DMS53 (cell line): ENCODE data around the gene TTLL10.

ENCODE experiments used
- DNase-seq: peaks from one replicate; lab custom pipeline; 2025; lab: John Stamatoyannopoulos, UW

The TTLL10 gene

DNA sequence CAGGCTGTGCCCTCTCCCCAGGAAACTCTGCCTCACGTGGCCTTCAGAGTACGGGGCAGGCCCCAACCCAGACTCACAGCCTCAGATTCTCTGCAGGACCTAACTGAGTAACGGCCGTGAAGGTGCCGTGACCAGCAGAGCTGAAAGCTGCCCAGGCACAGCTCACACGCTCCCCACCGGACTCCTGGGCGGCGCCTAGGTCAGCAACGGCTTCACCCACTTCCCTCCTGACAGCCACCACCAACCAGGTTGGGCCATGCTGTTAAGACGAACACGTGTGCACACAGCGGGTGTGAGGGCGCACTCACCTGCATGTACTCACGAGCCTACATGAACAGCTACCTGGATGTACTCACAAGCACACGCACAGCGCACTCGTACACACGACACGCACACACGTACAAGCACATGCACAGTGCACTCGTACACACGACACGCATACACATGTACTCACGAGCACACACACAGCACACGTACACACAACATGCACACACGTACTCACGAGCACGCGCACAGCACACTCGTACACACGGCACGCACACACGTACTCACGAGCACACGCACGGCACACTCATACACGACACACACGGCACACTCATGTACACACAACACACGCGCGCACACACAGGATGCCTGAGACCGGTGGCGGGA is 49.0 kb downstream of the TTLL10 start:
- DNase-seq = no peak

DNA sequence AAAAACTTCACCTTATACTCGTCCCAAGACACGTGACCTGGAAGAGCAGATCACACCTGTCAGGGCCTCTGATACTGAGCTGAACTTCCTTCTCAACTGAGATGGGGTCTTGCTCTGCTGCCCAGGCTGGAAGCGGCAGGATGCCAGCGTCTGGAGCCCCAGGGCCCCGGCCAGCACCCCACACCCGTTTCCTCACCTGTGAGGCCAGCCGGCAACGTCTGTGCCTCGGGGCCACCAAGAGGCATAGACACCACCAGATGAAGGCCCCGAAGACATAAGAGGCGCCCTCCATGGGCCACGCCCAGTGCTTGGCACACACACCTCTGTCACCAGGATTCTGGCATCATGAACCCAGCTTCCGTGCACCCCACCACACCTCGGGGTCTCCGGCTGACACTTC is 49.6 kb downstream of the TTLL10 start:
- no peak for DNase-seq

DNA sequence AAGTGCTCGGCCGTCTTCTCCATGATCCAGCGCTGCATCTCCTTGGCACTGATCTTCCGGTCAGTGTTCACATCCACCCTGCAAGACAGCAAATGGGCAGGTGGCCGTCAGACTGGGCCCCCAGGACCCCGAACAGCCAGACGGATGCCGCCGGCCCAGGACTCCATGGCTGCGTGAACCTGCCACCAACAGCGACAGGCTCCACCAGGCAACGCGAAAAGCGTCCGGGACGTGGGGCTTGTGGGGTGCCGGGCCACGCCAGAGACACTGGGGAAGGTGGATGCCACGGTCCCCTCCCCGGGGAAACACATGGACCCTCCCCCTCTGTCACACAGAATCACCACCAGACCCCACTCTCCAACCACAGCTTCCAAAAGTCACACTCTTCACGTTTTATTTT is 50.2 kb downstream of the TTLL10 start:
- no peak for DNase-seq

DNA sequence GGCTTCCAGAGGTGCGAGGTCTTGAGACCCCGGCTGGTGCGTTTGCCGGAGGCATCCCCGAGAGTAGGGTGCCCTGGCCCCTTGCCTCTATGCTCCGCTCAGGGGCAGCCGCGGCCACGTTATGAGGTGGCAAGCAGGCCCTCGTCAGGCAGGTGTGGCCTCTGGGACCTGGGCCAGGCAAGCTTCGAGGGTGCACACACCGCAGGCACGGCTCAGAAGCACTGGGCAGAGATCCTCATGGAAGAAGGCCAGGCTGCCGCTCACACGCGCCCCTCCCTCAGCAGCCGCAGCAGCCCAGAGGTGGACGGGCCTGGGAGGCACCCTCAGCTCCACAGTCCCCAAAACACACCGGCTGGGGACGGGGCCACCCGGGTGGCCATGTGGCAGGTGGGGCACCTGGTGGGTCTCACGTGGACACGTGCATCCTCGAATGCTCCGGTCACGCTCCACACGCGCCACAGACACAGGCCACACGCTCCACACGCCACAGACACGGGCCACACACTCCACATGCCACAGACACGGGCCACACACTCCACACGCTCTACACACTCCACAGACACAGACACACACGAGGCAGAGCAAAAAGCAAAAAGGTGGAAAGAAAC is 51.7 kb downstream of the TTLL10 start:
- DNase-seq = no peak

DNA sequence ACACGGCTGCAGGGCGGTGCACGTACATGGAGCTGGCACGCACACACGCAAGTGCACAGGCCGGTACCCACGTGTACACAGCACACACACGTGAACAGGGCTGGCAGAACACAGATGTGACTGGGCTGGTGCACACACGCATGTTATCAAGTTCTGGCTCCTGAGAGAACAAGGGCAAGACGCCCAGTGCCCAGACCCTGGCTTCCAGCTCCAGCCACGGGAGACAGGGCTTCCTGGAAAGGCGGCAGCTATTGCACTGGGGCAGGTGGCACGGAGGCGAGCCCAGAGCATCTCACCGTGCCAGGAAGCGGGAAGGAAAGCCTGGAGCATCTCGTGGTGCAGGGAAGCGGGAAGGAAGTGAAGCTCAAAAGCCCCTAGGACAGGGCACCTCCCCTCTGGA is 52.2 kb downstream of the TTLL10 start:
- DNase-seq = no peak

DNA sequence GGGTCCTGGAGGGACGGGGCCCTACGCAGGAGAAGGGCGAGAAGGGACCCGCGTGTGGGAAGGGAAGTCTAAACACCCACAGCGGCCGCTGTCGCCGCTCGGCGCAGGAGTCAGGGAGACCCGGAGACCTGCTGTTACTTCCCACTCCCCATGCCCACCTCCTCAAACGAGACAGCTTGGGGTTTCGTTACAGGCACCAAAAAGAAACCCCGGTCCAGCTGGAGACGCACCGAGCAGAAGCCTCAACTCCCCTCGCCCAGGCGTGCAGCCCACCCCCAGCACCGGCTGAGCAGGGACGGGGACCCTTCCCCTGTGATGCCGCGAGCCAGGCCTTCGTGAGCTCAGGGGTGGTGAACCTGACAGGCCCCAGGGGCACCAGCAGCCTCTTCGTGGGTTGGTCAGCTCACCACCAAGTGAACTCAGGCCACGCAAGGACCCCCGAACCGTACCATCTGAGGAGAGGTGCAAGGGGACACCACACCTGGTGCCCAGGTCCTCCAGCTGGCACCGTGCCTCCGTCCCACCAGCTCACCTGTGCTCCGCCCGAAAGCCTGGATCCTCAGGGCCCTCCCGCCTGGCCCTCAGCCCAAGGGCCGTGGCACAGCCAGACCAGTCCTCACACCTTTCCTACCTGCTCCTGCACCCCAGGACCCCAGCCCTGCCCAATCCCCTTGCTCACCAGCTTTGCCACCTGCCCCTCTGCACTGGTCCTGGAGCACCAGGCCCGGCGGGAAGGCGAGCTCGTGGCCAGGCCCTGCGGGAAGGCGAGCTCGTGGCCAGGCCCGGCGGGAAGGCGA is 53.1 kb downstream of the TTLL10 start:
- DNase-seq = no peak

DNA sequence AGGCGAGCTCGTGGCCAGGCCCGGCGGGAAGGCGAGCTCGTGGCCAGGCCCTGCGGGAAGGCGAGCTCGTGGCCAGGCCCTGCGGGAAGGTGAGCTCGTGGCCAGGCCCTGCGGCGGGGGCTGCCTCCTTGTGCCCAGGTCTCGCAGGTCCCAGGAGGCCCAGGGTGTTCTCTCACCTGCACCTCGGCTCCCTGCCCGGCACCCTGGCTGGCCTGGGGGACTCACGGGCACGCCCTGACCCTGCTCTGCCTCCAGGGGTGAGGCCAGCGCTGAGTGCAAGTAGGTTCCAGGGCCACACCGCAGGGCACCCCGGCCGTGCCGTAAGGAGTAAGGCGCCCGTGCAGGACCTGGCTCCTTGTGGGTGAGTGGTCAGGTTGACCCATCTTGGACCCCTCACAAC is 53.7 kb downstream of the TTLL10 start:
- no peak for DNase-seq

DNA sequence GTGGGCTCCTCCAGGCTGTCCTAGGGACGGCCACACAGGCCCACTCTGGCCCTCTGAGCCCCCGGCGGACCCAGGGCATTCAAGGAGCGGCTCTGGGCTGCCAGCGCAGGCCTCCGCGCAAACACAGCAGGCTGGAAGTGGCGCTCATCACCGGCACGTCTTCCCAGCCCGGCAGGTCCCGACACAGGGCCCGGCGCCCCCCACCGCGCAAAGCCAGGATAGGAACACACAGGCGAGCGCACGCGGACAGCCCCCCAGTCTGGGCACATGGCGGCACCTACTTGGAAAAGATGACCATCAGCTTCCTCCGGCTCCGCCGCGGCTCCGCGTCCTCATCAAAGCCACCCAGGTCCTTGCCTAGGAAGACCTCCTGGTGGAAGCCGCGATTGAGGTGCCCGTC is 54.5 kb downstream of the TTLL10 start:
- no peak for DNase-seq

DNA sequence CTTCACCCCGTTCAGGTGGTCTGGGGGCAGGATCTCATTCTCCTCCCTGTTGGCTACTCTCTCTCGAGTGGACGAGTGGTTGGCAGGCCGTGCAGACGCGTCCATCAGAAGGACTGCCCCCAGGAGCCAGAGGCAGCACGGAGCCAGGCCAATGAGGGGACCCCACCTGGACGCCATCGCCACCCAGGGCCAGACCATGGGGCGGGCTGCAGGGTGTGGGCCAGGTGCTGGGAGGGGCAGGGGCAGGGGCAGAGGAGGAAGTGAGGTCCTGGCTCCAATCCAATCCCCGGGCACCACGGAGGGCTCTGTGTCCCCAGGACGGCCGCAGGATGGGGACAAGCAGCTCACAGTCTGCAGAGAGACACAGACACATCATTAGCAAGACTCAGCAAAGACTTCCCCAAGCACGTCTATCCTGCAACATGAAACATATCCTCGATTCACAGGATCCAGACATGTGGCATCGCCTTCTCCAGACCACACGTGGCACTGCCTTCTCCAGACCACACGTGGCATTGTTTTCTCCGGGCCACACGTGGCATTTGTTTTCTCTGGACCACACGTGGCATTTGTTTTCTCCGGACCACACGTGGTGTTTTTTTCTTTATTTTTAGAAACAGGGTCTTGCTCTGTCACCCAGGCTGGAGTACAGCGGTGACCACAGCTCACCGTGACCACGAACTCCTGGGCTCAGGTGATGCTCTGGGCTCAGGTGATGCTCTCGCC is 55.1 kb downstream of the TTLL10 start:
- no peak for DNase-seq

DNA sequence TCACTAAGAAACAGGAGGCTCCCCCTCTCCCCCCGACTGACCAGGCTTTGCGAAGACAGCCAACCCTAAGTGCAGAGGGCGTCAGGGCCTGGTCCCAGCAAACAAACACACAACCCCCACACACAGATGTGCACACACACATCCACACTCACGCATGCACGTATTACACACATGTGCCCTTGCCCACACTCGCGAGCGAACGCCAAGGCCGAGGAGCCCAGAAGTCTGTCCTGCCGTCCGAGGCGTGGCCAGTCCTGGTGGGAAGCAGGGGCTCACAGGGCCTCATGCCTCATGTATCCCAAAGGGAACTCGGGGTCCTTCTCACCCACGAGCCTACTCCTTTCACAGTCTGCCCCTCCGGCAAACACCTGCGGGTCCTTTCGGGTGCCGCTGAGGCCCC is 56.1 kb downstream of the TTLL10 start:
- DNase-seq = no peak

DNA sequence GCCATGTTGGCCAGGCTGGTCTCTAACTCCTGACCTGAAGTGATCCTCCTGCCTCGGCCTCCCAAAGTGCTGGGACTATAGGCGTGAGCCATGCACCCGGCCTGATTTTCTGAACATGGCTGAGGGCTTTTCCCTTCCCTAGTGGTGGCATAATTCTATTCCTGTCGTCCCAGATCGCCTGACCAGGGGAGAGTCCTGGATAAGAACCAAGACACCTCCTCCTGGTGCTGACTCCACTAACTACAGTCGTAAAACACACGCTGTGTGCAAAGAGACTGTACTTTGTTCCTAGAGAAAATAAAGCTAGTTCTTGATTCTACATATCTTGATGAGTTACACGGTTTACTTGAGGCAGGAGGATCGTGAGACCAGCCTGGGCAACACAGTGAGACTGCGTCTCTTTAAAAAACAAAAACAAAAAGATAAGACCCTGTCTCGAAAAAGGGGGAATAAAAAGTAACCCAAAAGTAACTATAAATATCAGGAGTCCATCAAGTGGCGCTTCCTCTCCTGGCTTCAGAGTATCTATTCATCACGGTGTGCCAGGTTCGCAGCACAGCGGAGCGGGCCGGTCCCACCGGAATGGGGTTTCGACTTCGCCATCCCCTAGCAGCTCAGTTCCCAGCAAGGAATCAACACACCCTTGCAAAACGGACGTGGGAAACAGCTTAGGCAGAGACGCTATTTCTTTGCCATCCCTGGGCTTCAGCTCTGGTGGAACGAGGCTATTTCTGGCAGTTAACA is 57.1 kb downstream of the TTLL10 start:
- peak; percentile 62 for DNase-seq

DNA sequence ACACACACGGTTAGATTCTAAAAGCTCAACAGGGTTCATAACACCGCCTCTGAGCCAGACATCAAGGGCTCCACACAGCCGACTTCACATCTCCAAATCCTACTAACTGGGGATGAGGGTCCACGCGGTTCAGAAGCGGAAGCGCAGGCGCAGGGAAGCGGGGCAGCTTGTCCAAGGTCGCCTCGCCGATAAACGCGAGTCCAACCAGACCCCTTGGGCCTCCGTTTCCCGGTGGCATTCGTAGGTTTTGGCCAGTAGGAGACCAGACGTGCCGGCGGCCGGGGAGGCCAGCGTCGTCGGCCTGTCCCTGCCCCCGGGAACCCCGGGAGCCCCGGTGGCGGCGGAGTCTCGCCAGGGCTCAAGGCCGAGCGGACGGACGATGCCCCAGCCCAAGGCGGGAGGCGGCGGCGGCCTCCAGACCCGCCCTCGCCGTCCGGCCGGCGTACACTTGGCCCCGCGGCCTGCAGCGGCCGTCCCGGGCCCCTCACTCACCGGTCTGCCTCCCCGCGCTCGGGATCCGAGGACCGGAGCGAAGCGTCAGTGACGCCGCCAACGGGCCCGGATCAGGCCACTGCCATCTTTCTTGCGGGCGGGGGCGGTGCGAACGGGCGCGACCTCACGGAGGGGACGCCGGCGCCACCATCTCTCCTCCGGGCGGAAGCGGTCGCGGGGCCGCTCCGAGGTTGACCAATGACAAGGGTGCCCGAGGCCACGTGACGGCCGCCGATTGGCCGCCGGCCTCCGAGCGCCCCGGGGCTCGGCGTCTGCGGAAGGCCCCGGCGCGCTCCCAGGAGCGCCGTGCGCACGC is 57.9 kb downstream of the TTLL10 start, which contains the start of gene SDF4:
TSS of gene SDF4 (minus strand) at position 602 of the 808 bp plus-strand sequence. CDS start 3,229 bp downstream, outside the sequence.
- peak; percentile 99 for DNase-seq

DNA sequence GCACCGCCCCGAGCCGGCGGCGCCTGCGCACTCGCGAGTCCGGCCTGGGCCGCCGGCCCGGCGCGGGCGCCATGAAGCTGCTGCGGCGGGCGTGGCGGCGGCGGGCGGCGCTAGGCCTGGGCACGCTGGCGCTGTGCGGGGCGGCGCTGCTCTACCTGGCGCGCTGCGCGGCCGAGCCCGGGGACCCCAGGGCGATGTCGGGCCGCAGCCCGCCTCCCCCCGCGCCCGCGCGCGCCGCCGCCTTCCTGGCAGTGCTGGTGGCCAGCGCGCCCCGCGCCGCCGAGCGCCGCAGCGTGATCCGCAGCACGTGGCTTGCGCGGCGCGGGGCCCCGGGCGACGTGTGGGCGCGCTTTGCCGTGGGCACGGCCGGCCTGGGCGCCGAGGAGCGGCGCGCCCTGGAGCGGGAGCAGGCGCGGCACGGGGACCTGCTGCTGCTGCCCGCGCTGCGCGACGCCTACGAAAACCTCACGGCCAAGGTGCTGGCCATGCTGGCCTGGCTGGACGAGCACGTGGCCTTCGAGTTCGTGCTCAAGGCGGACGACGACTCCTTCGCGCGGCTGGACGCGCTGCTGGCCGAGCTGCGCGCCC is 58.6 kb downstream of the TTLL10 start, which contains the start of gene B3GALT6:
TSS of gene B3GALT6 (plus strand) at position 30 of the 588 bp plus-strand sequence. CDS start at position 72, 42 bp downstream.
- DNase-seq = no peak

DNA sequence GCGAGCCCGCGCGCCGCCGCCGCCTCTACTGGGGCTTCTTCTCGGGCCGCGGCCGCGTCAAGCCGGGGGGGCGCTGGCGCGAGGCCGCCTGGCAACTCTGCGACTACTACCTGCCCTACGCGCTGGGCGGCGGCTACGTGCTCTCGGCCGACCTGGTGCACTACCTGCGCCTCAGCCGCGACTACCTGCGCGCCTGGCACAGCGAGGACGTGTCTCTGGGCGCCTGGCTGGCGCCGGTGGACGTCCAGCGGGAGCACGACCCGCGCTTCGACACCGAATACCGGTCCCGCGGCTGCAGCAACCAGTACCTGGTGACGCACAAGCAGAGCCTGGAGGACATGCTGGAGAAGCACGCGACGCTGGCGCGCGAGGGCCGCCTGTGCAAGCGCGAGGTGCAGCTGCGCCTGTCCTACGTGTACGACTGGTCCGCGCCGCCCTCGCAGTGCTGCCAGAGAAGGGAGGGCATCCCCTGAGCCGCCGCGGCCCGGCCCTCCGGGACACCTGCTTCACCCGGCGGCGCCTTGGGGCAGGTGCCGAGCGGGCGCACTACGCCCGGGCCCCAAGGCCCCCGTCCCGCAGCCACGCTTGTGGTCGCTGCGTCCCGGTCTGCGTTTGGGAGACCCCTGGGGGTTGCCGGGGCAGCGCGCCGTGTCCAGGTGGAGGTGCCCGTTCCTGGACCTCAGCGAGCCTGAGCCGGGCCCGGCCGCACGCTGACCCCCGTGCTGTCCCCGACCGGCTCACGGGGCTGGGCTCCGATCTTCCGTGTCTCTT is 59.3 kb downstream of the TTLL10 start:
- DNase-seq = no peak

DNA sequence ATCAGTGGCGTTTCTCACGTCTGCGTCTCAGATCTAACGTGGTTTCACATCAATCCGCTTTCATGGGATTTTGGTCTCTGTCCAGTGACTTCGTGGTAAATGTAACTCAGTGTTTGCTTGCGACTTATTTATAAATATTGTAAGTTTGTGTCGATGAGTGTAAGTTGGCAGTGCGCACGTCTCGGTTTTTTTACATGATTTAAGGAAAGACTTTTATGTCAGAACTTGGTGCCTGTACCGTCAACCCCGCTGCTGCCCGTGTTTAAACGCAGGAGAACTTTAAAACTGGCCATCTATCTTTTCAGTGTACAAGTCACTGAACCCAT is 59.9 kb downstream of the TTLL10 start:
- no peak for DNase-seq

DNA sequence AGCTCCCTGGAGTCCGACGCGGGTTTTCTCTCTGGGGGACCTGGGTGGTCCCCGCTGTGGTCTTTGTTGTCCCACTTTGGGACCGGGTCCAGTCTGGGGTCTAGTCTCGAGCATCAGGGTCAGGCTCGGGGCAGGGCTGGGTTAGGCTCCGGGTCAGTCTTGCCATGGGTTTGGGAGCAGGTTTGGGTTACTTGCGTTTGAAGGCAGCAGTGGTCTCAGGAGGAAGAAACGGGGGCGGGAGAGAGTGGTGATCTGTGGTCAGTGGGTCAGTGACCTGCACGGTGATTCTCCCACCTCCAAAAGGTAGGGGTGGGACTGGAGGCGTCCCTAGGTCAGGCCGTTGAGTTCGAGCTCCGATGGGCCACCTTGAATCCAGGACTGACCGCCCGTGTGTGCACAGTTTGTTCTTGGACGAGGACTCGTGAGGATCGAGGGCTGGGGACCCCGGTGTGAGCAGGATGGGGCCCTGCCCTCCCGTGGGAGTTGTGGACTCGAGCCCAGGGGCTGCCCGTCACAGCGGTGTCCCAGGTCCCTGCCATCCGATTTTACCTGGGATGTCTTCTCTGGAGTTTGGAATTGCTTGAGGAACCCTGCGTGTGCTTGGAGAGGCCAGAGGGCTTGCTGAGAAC is 60.6 kb downstream of the TTLL10 start:
- no peak for DNase-seq

DNA sequence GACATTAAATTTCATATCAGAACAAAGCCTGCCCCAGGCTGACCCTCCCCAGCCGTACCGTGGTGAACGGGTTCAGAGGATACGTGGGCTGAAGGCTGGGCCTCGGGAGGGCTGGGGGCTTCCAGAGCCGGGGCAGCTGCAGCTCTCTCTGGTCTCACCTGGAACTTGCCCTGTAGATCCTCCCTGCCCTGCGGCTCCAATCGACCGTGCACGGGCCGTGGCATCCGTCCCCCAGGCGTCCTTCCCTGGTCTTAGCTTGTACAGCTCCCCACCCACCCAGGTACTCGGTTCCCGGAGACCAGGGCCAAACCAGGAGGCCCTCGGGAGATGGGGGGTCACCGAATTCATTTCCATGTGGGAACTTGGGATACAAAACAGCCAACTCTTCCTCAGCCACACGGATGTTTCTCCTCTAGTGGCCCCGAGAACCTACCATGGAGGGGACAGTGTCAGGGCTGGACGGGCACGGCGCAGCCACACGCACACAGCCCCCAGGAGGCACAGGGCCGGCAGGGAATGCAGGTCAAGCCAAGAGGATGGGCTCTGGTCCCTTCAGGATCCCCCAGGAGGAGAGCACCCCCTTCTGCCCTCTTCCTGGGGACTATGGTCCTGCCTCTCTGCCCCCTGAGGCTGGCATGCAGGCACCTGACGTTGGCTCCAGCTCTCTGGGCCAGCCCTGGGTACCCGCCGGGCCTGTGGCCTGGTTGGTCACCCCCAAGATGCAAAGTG is 61.5 kb downstream of the TTLL10 start:
- no peak for DNase-seq

DNA sequence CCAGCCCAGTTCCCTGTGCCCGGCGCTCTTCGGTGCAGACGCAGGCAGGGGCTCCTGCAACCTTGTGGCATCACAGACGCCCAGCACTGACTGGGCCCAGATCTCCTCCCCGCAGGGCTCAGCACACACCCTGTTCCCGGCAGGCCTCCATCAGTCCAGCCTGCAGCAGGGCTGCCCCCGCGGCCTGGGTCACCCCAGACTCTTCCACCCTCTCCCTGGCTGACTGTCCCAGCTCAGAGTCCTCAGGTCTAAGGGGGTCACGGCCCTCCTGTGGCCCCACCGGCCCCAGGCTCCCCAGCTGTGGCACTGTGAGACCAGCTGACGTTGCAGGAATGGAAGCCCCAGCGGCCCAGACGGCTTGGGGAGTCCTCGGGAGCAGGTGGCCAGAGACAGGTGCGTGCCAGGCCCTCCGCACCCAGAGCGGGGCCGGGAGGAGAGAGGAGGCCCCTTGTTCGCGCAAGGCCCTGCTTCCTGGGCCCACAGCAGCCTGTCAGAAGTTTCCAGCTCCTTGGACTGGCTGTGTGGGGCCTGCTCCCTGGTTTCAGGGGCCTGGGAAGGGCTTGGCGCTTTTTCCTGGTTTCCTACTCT is 62.6 kb downstream of the TTLL10 start:
- DNase-seq = no peak
